Right lobe of liver (tissue), 6 donors: ENCODE measurements around the gene BORCS5. TPM values are rescaled to one million over a fixed set of nuclear protein-coding genes. Genes with fewer than 3 reads are reported as not detected.

ENCODE experiments used
- ATAC-seq, 4 donors: fragments of 200-7000 bp; cut with Tn5 transposase; one replicate each; pipeline ENCODE4 v1.9.1; 2020; ENCODE audit warnings: mild to moderate bottlenecking in 4 of 4, moderate library complexity in 4 of 4
- DNase-seq, 3 donors: peaks; one replicate each; pipeline ENCODE4 v3.0.0-alpha.2; 2020
- H3K27ac ChIP-seq, 3 donors: fragments of 200-600 bp; one replicate each; pipeline ENCODE4 v1.8.0; 2022
- H3K27me3 ChIP-seq, 2 donors: fragments of 200-600 bp; one replicate each; pipeline ENCODE4 v1.8.0; 2022
- H3K36me3 ChIP-seq, 4 donors: fragments of 200-600 bp; sonication (generic) in 1 of 4; one replicate each; pipeline versions ENCODE4 v1.5.1 to v1.8.0; 2017 to 2022; ENCODE audit warnings: control low read depth in 1 of 4
- H3K4me1 ChIP-seq, 4 donors: fragments of 200-600 bp; sonication (generic) in 1 of 4; one replicate each; pipeline versions ENCODE4 v1.5.1 to v1.8.0; 2017 to 2022; ENCODE audit warnings: control low read depth in 1 of 4
- H3K4me3 ChIP-seq, 3 donors: fragments of 200-600 bp; one replicate each; pipeline ENCODE4 v1.8.0; 2022
- H3K9me3 ChIP-seq, 4 donors: fragments of 200-600 bp; sonication (generic) in 1 of 4; one replicate each; pipeline versions ENCODE4 v1.5.1 to v1.8.0; 2017 to 2022; ENCODE audit warnings: control low read depth in 1 of 4
- POLR2A ChIP-seq: fragments of 450-650 bp; IDR thresholded peaks from one replicate; pipeline ENCODE4 v1.6.1; 2017; ENCODE audit warnings: antibody characterized with exemption, mild to moderate bottlenecking
- WGBS: methylation state at CpG from one replicate; pipeline ENCODE4 v1.1.6; 2018; ENCODE audit warnings: low coverage, low lambda C conversion rate; ENCODE audit not compliant: insufficient coverage; ENCODE audit errors: missing lambda C conversion rate; 5-methylcytosine and 5-hydroxymethylcytosine counted together
- intact Hi-C, 2 donors: fragments of 100-400 bp; cut with DNase I; formaldehyde crosslinking; loops; one replicate each; pipeline versions ENCODE4 v1.11.2 to v1.14.1; 2022
- total RNA-seq, 6 experiments: library from RNA; depleted of rRNA in 2 of 6; stranded (reverse); fragments of >200 nt in 2 of 6; fragmentation: NEBNext Ultra II Directional in 3 of 6; extraction: Animal tissue kit (Norgen Biotek cat#: 25700) in 3 of 6; gene quantifications; one replicate each; pipeline versions ENCODE4 v1.1.0 to v1.2.4, GENCODE V29; 2016 to 2023
- TF ChIP-seq, protein P1 (sequence below), 4 donors: fragments of 200-600 bp in 3 of 4; fragments of 450-650 bp in 1 of 4; IDR thresholded peaks; one replicate each; pipeline versions ENCODE4 v1.5.1 to v1.8.0; 2016 to 2022; ENCODE audit warnings: antibody characterized with exemption in 4 of 4, mild to moderate bottlenecking in 2 of 4
- donor health status: DM: no; HTN: yes; CAD: no.
- donor health status: DM: no; HTN: no; CAD: no.
- donor health status: DM: no; HTN: no; CAD: no.
- donor health status: DM: no; HTN: yes; CAD: no.
- donor health status: DM: no; HTN: yes; CAD: no.

The BORCS5 gene
- total RNA-seq, 6 experiments from 2014 or later, result 6.0 to 11.1 (median 8.0) TPM

DNA sequence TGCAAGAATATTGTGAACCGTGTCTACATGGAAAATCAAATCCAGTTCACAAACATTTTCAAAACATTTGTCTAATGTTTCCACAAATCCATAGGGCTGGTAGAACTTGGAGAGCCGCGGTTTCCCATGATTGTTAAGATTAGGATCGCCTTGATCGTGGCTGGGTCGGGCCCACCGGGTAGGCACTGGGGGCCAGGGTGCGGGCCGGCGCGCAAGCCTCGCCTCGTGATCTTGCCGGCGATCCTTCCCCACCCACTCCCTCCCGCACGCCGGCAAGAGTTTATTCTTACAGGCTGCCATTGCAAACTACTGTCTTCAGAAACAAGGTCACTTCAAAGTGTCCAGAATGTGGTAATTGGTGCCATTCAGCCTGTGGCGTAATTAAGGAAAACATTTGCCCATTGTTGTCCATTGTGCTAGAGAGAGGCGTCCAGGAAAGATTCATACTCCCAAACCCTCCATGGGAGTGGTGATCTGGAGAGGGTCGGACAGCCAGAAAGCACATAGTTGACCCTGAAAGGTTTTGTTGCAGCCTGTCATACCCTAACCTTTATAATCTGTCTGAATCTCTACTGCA lies 95.5 kb downstream of the BORCS5 start:
- peaks cover 0 to 26% (median 12%) of the 10 kb centered on the region in 4 donors for H3K4me1 ChIP-seq
- intact Hi-C loops, result no loop called here
- no peak overlapping the region for H3K4me3 ChIP-seq
- 78% methylated on average over 4 of the region's 21 CpGs for WGBS
- TF ChIP-seq, protein P1, sequence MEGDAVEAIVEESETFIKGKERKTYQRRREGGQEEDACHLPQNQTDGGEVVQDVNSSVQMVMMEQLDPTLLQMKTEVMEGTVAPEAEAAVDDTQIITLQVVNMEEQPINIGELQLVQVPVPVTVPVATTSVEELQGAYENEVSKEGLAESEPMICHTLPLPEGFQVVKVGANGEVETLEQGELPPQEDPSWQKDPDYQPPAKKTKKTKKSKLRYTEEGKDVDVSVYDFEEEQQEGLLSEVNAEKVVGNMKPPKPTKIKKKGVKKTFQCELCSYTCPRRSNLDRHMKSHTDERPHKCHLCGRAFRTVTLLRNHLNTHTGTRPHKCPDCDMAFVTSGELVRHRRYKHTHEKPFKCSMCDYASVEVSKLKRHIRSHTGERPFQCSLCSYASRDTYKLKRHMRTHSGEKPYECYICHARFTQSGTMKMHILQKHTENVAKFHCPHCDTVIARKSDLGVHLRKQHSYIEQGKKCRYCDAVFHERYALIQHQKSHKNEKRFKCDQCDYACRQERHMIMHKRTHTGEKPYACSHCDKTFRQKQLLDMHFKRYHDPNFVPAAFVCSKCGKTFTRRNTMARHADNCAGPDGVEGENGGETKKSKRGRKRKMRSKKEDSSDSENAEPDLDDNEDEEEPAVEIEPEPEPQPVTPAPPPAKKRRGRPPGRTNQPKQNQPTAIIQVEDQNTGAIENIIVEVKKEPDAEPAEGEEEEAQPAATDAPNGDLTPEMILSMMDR (IDR thresholded peaks at IDR 0.05), result no peak
- TF ChIP-seq POLR2A, result no peak
- H3K27me3 ChIP-seq, result no peaks in the 10 kb centered on the region
- H3K36me3 ChIP-seq, result no peaks in the 10 kb centered on the region
- ATAC-seq (no peak), DNase-seq (no peak)
- no peaks in the 10 kb centered on the region for H3K9me3 ChIP-seq
- H3K27ac ChIP-seq, result peak overlapping the region in 2 of 3 donors; percentile 1 to 97

DNA sequence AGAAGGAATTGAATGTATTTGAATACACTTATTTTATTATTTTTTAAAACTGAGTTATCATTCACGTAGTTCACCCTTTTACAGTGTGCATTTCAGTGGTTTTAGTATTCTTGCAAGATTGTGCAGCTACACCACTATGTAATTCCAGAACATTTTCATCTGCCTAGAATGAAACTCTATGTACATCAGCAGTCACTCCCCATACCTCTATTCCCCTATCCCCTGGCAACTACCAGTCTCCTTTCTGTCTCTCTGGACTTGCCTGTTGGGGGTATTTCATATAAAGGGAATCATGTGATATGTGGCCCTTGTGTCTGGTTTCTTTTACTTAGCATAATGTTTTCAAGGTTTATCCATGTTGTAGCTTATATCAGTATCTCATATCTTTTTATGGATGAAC lies 96.8 kb downstream of the BORCS5 start:
- H3K27me3 ChIP-seq, result no peaks in the 10 kb centered on the region
- no peak for DNase-seq
- H3K27ac ChIP-seq, result no peak overlapping the region
- H3K4me1 ChIP-seq, result peaks cover 0 to 24% (median 12%) of the 10 kb centered on the region in 4 donors
- TF ChIP-seq POLR2A, result no peak
- TF ChIP-seq, protein P1 (IDR thresholded peaks at IDR 0.05), result no peak
- no peaks in the 10 kb centered on the region for H3K9me3 ChIP-seq
- no peak for ATAC-seq
- H3K36me3 ChIP-seq, result no peaks in the 10 kb centered on the region
- H3K4me3 ChIP-seq, result no peak overlapping the region
- intact Hi-C loops, result no loop called here
- 100% methylated on average over 1 of the region's 1 CpG for WGBS

DNA sequence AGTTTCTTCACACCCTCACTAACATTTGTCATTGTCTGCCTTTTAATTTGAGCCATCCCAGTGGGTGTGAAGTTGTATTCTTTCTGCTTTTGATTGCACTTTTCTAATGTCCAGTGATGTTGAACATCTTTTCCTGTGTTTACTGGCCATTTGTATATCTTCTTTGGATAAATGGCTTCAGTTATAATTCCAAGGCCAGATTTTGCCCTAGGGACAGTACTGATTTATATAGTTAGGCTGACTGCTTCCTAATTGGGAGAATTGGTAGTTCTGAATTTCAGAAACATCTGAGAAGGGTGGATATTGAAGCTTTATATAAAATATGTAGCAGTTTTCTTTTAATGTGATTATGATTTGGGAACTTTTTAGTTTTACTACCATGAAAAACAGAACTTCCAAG lies 97.4 kb downstream of the BORCS5 start:
- DNase-seq (no peak), ATAC-seq (no peak)
- TF ChIP-seq, protein P1 (IDR thresholded peaks at IDR 0.05), result no peak
- TF ChIP-seq POLR2A, result no peak
- intact Hi-C loops, result no loop called here
- Histone ChIP-seq H3K9me3 (no peaks in the 10 kb centered on the region), H3K4me1 (peaks cover 0 to 21% (median 9%) of the 10 kb centered on the region in 4 donors), H3K27ac (no peak overlapping the region), H3K27me3 (no peaks in the 10 kb centered on the region), H3K4me3 (no peak overlapping the region), H3K36me3 (no peaks in the 10 kb centered on the region)

DNA sequence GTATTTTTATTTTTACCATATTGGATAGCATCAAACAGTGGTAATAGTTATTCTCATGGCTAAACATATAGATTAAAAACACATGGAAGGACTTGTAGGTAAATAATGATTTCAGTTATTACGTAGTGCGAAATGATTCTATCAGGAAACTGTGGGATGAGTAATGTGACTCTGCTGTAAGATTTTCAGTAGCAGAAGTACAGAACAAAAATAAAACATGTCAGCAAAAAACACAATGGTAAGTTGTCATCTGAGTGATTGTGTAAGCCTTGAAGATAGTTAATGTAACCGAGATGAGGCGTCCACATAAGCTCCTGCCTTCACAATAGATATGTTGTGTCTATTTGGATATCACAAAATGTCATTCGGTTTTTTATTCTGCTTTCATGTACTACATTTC lies 99.8 kb downstream of the BORCS5 start:
- Histone ChIP-seq H3K27me3 (no peaks in the 10 kb centered on the region), H3K36me3 (no peaks in the 10 kb centered on the region), H3K4me1 (peaks cover 0 to 2% (median 0%) of the 10 kb centered on the region in 4 donors), H3K27ac (peak overlapping the region in 1 of 3 donors; percentile 9), H3K9me3 (no peaks in the 10 kb centered on the region), H3K4me3 (no peak overlapping the region)
- intact Hi-C loops, result no loop called here
- no peak for DNase-seq
- 73% methylated on average over 5 of the region's 5 CpGs for WGBS
- no peak for TF ChIP-seq POLR2A
- TF ChIP-seq, protein P1 (IDR thresholded peaks at IDR 0.05), result no peak
- ATAC-seq, result peak; percentile 52 to 69 (median 62)
